Left ventricle myocardium superior (tissue), 1 donor: ENCODE measurements around the gene MAP6D1. TPM values are rescaled to one million over a fixed set of nuclear protein-coding genes. Genes with fewer than 3 reads are reported as not detected.

Experiments
- ATAC-seq: fragments of 200-7000 bp; cut with Tn5 transposase; one replicate; pipeline ENCODE4 v1.9.1; 2020; ENCODE audit warnings: mild to moderate bottlenecking, moderate library complexity
- DNase-seq: peaks from one replicate; pipeline ENCODE4 v3.0.0-alpha.2; 2020
- intact Hi-C: fragments of 100-400 bp; cut with micrococcal nuclease; formaldehyde crosslinking; loops from one replicate; pipeline ENCODE4 v1.11.0; 2022
- total RNA-seq: library from RNA; stranded (reverse); fragmentation: NEBNext Ultra II Directional; extraction: Animal tissue kit (Norgen Biotek cat#: 25700); gene quantifications from one replicate; pipeline ENCODE4 v1.2.1, GENCODE V29; 2021
- donor health status: DM: no; HTN: yes; CAD: no; lungs with severe emphysema.

The MAP6D1 gene
- total RNA-seq, 1 donor from 2014 or later: 2.3 TPM

- intact Hi-C loops: no loop called here
- DNase-seq (peak; percentile 48), ATAC-seq (peak; percentile 50)
Measured at GRCh38 chr3:183826448-183827250, 1.3 kb upstream of the MAP6D1 start.

GRCh38 chr3:183824761-183825455 lies 469 bp downstream of the MAP6D1 start:
- peak; percentile 48 for DNase-seq
- intact Hi-C loops: no loop called here
- peak; percentile 45 for ATAC-seq

- DNase-seq (no peak), ATAC-seq (no peak)
- intact Hi-C loops: no loop called here
Measured at GRCh38 chr3:183823963-183824362, 1.4 kb downstream of the MAP6D1 start.

GRCh38 chr3:183822631-183823030 lies 2.7 kb downstream of the MAP6D1 start:
- ATAC-seq: no peak
- intact Hi-C loops: no loop called here
- no peak for DNase-seq

GRCh38 chr3:183819831-183820230 lies 5.5 kb downstream of the MAP6D1 start:
- ATAC-seq (no peak), DNase-seq (no peak)
- intact Hi-C loops: no loop called here

- no peak for ATAC-seq
- DNase-seq: no peak
- intact Hi-C loops: no loop called here
Measured at GRCh38 chr3:183818706-183819624, 6.4 kb downstream of the MAP6D1 start.

- intact Hi-C loops: no loop called here
- ATAC-seq (no peak), DNase-seq (no peak)
Measured at GRCh38 chr3:183818041-183818620, 7.2 kb downstream of the MAP6D1 start.

- intact Hi-C loops: no loop called here
- ATAC-seq (no peak), DNase-seq (no peak)
Measured at GRCh38 chr3:183817639-183818038, 7.7 kb downstream of the MAP6D1 start.

- ATAC-seq: no peak
- intact Hi-C loops: no loop called here
- DNase-seq: no peak
Measured at GRCh38 chr3:183816681-183817510, 8.5 kb downstream of the MAP6D1 start.

- ATAC-seq (no peak), DNase-seq (no peak)
- intact Hi-C loops: no loop called here
Measured at GRCh38 chr3:183815951-183816475, 9.4 kb downstream of the MAP6D1 start.

GRCh38 chr3:183815563-183815940 lies 9.8 kb downstream of the MAP6D1 start:
- intact Hi-C loops: no loop called here
- DNase-seq: no peak
- ATAC-seq: no peak

GRCh38 chr3:183814240-183814639 lies 11.1 kb downstream of the MAP6D1 start:
- intact Hi-C loops: no loop called here
- DNase-seq (no peak), ATAC-seq (no peak)

- intact Hi-C loops: no loop called here
- DNase-seq (no peak), ATAC-seq (peak; percentile 41)
Measured at GRCh38 chr3:183812761-183813445, 12.5 kb downstream of the MAP6D1 start.

- intact Hi-C loops: no loop called here
- no peak for DNase-seq
Measured at GRCh38 chr3:183811638-183812037, 13.7 kb downstream of the MAP6D1 start.

GRCh38 chr3:183810643-183811594 lies 14.5 kb downstream of the MAP6D1 start:
- ATAC-seq: no peak
- intact Hi-C loops: no loop called here
- no peak for DNase-seq

More at GRCh38 chr3:183811638-183812037, 13.7 kb downstream of the MAP6D1 start:
- ATAC-seq: no peak

GRCh38 chr3:183809270-183809669 lies 16.1 kb downstream of the MAP6D1 start:
- intact Hi-C loops: no loop called here
- DNase-seq: no peak
- no peak for ATAC-seq

GRCh38 chr3:183808355-183808754 lies 17.0 kb downstream of the MAP6D1 start:
- intact Hi-C loops: no loop called here
- no peak for DNase-seq
- no peak for ATAC-seq
